Measurements from ENCODE around the gene PLA2G2E.
A peak's percentile ranks its signal among the peaks of the same experiment; 100 is the strongest.
"Not testable (repeated sequence)": the region's sequence is repeated elsewhere in the genome, so short reads cannot be mapped to it uniquely, and the experiment has no call there.

PLA2G2E gene

GRCh38 chr1:19880841-19881240, 42.6 kb downstream of the PLA2G2E start:
- DNase-seq, result not testable (repeated sequence)

- DNase-seq, result no peak
Measured at GRCh38 chr1:19879661-19880060, 43.8 kb downstream of the PLA2G2E start.

- DNase-seq, result no peak
Measured at GRCh38 chr1:19879227-19879626, 44.2 kb downstream of the PLA2G2E start.

GRCh38 chr1:19878637-19878985, 44.8 kb downstream of the PLA2G2E start:
- no peak for DNase-seq

- peak; percentile 81 for DNase-seq
Measured at GRCh38 chr1:19877821-19878636, 45.4 kb downstream of the PLA2G2E start.

- DNase-seq, result no peak
Measured at GRCh38 chr1:19877181-19877750, 46.2 kb downstream of the PLA2G2E start.

GRCh38 chr1:19872190-19872589, 51.2 kb downstream of the PLA2G2E start:
- DNase-seq, result no peak
